Omental fat pad (tissue), 4 donors: ENCODE data around the gene FAM98B. TPM values are rescaled to one million over a fixed set of nuclear protein-coding genes. Genes with fewer than 3 reads are reported as not detected.
A peak's percentile ranks its signal among the peaks of the same experiment; 100 is the strongest.

Experiments
- ATAC-seq: fragments of 150-250 bp; one replicate; pipeline ENCODE4 v1.9.1; 2016; ENCODE audit warnings: mild to moderate bottlenecking, moderate library complexity; ENCODE audit not compliant: low FRiP score
- DNase-seq: peaks from one replicate; pipeline ENCODE4 v3.0.0-alpha.2; 2019; ENCODE audit warnings: low spot score
- total RNA-seq, 4 donors: library from RNA; depleted of rRNA; stranded (reverse); fragments of >200 nt; gene quantifications; one replicate each; pipeline ENCODE4 v1.1.0, GENCODE V29; 2016
- TF ChIP-seq, protein P1 (sequence below), 3 donors: fragments of 450-650 bp; IDR thresholded peaks; one replicate each; pipeline ENCODE4 v1.5.1; 2016 to 2017; ENCODE audit warnings: antibody characterized with exemption in 3 of 3, mild to moderate bottlenecking in 3 of 3, moderate library complexity in 2 of 3

The FAM98B gene
- total RNA-seq, 4 donors from 2014 or later: 7.6 to 18.3 (median 10.7) TPM

DNA sequence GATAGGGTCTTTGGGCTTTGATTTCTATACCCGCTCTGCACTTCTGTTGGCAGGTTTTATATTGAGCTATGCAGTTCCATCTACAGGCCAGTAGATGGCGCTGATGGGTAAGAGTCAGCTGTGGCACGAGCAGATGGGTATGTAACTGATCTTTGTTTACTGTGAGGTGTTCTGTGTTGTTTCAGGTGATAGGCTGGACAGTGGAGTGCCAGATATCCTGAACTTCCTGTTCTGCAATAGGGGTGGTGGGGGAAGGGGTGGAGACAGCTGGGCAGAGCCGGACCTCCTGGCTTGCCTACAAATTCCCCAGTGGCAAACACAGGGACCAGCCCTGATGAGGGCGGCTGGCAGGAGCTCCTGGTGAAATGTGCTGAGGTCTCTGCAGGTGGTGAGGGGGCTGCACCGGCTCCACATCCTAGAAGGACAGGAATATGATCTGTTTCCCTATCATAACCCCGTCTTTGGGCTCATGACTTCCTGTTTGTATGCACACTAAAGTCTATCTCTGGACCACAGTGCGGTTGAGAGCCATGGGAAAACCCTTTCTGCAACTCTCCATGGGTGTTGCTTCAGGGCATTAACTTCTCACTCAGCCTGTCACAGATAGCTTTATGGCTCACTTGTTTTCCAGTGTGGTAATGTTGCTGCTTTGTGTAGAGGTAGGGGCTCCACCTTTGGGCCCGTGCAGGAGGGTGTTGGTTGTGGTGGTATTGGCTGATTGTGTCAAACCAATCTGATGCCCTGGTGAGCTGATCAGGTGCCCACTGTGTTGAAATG, 13.4 kb upstream of the FAM98B start:
- TF ChIP-seq, protein P1, sequence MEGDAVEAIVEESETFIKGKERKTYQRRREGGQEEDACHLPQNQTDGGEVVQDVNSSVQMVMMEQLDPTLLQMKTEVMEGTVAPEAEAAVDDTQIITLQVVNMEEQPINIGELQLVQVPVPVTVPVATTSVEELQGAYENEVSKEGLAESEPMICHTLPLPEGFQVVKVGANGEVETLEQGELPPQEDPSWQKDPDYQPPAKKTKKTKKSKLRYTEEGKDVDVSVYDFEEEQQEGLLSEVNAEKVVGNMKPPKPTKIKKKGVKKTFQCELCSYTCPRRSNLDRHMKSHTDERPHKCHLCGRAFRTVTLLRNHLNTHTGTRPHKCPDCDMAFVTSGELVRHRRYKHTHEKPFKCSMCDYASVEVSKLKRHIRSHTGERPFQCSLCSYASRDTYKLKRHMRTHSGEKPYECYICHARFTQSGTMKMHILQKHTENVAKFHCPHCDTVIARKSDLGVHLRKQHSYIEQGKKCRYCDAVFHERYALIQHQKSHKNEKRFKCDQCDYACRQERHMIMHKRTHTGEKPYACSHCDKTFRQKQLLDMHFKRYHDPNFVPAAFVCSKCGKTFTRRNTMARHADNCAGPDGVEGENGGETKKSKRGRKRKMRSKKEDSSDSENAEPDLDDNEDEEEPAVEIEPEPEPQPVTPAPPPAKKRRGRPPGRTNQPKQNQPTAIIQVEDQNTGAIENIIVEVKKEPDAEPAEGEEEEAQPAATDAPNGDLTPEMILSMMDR (IDR thresholded peaks at IDR 0.05): peak in 2 of 3 donors; percentile 62 to 75
- DNase-seq (no peak), ATAC-seq (peak; percentile 81)

DNA sequence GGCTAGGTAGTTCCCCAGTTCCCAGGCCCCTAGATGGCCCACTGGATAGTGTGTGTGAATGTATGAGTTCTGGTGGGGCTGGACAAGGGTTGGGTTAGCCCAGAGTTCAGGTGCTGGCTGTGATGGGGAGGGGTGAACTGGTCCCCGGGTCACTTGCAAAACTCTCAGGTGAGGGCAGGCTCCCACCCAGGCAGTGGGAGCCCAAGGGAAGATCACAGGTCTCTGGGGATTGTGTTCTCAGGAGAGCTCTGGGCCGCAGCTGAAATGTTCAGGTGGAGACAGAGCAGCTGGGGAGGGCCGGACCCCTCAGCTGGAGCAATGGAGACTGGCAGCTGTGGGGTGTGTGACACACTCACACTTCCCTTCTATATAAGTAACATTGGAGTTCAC, 12.8 kb upstream of the FAM98B start:
- TF ChIP-seq, protein P1 (IDR thresholded peaks at IDR 0.05): no peak
- ATAC-seq (no peak), DNase-seq (no peak)

GRCh38 chr15:38454696-38455090, 766 bp downstream of the FAM98B start:
- no peak for ATAC-seq
- TF ChIP-seq, protein P1 (IDR thresholded peaks at IDR 0.05): no peak
- DNase-seq: no peak

DNA sequence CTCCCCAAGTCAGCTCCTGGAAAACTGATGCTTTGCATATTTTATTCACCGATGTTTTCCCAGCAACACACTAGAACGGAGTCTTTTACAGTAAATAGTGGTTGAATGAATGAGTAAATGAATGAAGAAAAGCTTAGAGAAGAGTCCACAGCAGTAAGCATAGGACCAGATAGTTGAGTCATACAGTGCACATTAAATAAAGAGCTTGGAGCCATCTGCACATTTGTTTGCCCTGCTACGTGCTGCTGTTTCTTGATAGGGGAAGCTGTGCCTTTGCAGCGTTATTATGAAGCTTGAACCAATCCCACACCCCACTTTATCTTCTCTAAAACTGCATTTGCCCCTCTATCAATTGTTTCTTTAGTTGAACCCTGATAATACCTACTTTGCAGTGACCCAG, 1.2 kb downstream of the FAM98B start:
- DNase-seq (no peak), ATAC-seq (no peak)
- TF ChIP-seq, protein P1 (IDR thresholded peaks at IDR 0.05): no peak

GRCh38 chr15:38458646-38459045, 4.7 kb downstream of the FAM98B start:
- no peak for DNase-seq
- TF ChIP-seq, protein P1 (IDR thresholded peaks at IDR 0.05): no peak
- ATAC-seq: no peak

DNA sequence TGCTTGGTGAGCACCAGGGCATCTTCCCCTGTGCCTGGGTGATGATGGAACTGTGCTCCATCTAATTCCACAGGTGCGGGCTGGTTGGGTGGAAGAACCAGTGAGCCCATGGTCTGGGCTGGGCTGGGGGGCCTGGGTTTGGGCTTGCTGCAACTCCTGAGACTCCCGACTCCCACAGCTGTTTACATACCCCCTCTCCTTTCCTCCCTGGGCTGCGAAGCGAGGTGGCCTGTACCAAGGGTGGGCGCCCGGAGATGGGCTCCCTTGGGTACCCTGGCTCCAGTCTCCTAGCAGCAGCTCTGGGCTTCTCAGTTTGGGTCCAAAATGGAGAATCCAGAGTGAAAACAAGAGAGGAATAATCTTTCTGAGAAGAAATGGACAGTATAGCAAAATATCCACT, 5.6 kb downstream of the FAM98B start:
- no peak for ATAC-seq
- no peak for DNase-seq
- TF ChIP-seq, protein P1 (IDR thresholded peaks at IDR 0.05): no peak

GRCh38 chr15:38460543-38460942, 6.6 kb downstream of the FAM98B start:
- no peak for ATAC-seq
- TF ChIP-seq, protein P1 (IDR thresholded peaks at IDR 0.05): no peak
- DNase-seq: no peak
